Measurements from ENCODE around the gene CASP10. TPM values are rescaled to one million over a fixed set of nuclear protein-coding genes. Genes with fewer than 3 reads are reported as not detected.
"Not testable (repeated sequence)": the region's sequence is repeated elsewhere in the genome, so short reads cannot be mapped to it uniquely, and the experiment has no call there.

The CASP10 gene, protein sequence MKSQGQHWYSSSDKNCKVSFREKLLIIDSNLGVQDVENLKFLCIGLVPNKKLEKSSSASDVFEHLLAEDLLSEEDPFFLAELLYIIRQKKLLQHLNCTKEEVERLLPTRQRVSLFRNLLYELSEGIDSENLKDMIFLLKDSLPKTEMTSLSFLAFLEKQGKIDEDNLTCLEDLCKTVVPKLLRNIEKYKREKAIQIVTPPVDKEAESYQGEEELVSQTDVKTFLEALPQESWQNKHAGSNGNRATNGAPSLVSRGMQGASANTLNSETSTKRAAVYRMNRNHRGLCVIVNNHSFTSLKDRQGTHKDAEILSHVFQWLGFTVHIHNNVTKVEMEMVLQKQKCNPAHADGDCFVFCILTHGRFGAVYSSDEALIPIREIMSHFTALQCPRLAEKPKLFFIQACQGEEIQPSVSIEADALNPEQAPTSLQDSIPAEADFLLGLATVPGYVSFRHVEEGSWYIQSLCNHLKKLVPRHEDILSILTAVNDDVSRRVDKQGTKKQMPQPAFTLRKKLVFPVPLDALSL
- 10 to 100 TPM in 2 of 10 donors, 1 to 10 TPM in 8; 3.7 to 10.5 (median 5.8) TPM for polyA plus RNA-seq (ENCODE audit: insufficient read length in 10 of 10)
- long read RNA-seq, donor 1, partial matches to known transcripts = 0 of 1 reads
- long read RNA-seq, donor 1, other reads (novel, unspliced or antisense) = 0 of 1 reads
- long read RNA-seq, donor 2 = 0 reads
- long read RNA-seq, donor 3 = 0 reads
- long read RNA-seq, donor 4 = 0 reads
- long read RNA-seq, donor 5 = 0 reads
- long read RNA-seq, donor 6 = 0 reads
- long read RNA-seq, donor 7, full-length matches to known transcripts = 4 of 4 reads
- long read RNA-seq, donor 7, partial matches to known transcripts = 0 of 4 reads
- long read RNA-seq, donor 7, other reads (novel, unspliced or antisense) = 0 of 4 reads
- long read RNA-seq, donor 8 = 0 reads
- long read RNA-seq, donor 9 = 0 reads

DNA sequence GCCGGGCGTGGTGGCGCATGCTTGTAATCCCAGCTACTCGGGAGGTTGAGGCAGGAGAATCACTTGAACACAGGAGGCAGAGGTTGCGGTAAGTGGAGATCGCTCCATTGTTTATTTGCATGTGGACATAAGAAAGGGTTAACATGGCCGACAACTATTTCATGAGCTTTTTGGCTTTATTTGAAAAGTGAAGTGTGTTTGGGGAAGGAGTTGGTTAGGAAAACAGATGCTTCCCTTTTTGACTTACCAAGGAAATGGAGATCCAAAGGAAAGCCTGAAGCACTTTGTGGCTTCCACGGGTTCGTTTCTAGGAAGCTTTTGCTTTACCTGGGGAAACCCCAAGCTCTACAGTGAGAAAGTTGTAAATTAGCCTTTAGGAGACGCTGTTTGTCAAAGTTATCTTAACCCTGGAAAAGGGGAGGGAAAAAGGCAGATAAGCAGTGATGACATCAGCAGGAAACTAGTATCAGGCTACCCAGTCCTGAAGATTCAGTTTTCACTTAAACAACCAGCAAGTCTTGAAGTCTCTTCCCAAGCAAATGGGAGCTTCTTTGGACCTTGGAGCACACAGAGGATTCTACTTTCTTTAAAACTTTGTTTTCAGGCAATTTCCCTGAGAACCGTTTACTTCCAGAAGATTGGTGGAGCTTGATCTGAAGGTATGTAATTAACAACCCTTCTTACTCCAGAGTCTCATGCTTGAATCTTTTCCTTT is at the start of gene CASP10:
CASP10 (plus strand) TSS at position 492 of the 715 bp plus-strand sequence. CDS start 2,637 bp downstream, outside the sequence.
- DNase-seq = peak; percentile 4 to 51 (median 23)

DNA sequence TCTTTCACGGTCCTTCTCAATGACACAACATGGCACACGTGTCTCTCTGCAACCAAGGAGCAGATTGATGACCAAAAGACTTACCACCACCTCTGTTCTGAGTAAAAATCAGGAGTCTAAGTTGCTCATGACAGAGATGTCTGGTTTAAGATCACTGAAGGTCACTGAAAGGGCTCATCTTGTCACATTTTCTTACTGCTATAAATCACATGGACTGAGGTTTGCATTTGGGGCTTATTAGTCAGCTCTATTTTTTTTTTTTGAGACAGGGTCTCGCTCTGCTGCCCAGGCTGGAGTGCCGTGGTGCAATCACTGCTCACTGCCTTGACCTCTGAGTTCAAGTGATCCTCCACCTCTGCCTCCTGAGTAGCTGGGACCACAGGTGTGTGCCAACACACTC is 47.6 kb upstream of the CASP10 start:
- DNase-seq = no peak

DNA sequence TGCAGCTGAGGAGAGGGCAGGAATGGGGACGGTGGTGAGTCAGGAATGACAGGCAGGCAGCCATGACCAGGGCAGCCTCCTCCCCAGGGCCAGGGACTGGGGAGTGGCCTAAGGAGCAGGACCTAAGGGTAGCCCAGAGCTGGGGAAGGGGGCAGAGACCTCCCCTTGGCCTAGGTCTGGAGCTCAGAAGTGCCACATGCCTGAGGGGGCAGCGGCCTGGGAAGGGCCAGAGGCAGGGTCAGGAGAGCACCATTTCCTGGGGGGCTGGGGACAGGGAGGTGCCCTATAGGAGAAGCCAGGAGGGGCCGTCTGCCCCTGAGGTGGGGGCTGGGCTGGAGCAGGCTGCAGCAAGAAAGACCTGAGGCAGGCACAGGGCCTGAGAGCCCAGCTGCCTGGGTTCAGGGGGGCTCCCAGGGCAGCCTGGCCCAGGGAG is 46.0 kb upstream of the CASP10 start:
- no peak for DNase-seq

DNA sequence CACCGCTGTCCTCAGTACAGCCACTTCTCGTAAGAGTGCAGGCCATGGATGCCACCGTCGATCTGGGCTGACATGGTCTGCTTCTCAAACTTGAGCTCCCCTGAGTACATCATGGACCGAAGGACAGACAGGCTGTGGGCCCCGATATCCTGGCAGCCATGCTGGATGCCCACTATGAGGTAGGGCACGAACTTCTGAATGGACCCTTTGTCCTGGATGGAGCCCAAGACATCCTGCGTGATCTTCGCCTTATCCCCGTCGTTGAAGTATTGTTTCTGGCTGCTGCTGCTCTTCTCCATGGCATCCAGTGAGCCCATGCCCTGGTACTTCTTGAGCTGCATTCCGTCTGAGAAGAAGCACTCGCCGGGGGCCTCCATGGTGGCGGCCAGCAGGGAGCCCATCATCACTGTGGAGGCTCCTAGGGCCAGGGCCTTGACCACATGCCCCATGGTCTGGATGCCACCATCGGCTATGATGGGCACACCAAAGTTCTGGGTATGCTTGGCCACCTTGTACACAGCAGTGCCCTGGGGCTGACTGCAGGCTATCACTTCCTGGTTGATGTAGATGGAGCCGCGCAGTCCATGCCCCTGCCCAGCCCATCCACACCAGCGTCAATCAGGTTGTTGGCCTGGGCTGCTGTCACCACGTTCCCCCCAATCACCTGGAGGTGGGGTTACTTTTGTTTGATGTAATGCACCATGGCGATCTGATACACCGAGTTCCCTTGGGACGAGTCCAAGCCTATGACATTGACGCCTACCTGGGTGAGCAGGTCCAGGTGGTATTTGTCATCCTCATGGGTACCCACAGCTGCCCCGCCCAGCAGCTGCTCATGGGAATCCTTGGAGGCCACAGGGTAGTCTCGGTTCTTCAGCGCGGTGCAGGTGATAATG is 45.2 kb upstream of the CASP10 start:
- no peak for DNase-seq

DNA sequence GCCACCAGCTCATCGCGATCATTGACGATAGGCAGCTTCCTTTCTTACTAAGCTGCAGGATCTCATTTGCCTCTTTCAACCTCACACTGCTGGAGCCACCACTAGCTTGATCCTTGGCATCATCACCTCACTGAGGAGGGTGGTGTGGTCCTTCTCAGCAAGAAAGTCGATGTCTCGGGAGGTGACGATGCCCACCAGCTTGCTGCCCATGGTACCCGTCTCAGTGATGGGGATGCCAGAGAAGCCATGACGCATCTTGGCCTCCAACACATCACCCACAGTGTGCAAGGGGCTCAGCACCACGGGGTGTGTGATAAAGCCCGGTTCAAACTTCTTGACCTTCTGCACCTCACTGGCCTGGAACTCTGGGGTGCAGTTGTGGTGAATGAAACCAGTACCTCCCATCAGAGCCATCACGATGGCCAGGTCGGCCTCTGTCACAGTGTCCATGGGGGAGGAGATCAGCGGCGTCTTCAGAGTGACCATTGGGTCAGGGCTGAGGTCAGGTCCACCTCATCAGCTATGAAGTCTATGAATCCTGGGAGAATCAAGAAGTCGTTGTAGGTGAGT is 44.5 kb upstream of the CASP10 start:
- no peak for DNase-seq

GRCh38 chr2:201138986-201139781 is 43.8 kb upstream of the CASP10 start:
- DNase-seq = not testable (repeated sequence)

- no peak for DNase-seq
Observed at GRCh38 chr2:201139836-201140604, 42.9 kb upstream of the CASP10 start.

DNA sequence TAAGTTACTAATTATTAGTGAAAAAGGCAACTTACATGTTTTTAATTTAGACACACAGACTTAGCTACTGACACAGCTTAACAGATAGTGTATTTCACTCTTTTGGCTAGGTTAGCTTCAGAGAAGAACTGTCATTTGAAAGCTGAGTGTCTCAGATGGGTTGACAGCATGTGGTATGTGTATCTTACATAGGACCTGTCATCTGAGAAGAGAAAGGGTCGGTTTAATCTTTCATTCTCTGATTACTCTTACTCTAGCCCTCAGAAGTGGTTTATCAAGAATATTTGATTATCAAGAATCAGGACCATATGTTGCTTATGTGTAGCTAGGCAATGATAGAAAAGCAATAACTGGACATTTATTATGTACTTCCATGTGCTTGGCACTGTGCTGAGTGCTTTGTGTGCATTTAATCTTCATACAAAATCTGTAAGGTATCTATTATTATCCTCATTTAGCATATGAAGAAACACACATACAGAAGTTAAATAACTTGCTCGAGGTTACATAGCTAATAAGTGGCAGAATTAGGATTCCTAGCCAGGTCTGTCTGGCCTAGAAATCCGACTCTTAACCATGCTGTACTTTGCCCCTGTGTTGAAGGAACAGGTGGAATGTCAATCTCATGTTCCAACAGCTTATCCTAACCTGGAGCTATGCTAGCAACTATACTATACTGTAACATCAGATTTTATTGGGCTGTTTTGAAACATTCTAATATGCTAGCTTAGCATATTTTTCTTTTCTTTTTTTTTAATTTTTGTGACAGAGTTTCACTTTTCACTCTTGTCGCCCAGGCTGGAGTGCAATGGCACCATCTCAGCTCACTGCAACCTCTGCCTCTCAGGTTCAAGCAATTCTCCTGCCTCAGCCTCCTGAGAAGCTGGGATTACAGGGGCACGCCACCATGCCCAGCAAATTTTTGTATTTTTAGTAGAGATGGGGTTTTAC is 38.6 kb upstream of the CASP10 start:
- no peak for DNase-seq

- no peak for DNase-seq
Observed at GRCh38 chr2:201148434-201148990, 34.4 kb upstream of the CASP10 start.

- peak in 1 of 3 donors; percentile 75 for DNase-seq
Observed at GRCh38 chr2:201149064-201149820, 33.7 kb upstream of the CASP10 start.

DNA sequence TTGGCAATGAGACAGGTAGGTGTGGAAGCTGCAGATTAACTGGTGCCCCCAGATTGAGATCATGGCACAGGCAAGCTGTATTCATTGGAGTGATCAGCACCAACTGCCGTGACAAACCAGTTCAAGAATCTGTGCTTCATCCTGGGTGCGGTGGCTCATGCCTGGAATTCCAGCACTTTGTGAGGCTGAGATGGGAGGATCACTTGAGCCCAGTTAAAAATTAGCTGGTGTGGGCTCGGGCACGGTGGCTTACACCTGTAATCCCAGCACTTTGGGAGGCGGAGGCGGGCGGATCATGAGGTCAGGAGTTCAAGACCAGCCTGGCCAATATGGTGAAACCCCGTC is 33.1 kb upstream of the CASP10 start:
- DNase-seq = not testable (repeated sequence)

GRCh38 chr2:201150454-201151020 is 32.4 kb upstream of the CASP10 start:
- DNase-seq = no peak

GRCh38 chr2:201151127-201151981 is 31.6 kb upstream of the CASP10 start:
- DNase-seq = peak in 2 of 3 donors; percentile 32 to 84

GRCh38 chr2:201152517-201152916 is 30.4 kb upstream of the CASP10 start:
- DNase-seq = no peak
